Activated naive CD4-positive, alpha-beta T cell treated with anti-CD3 and anti-CD28 coated beads, Interleukin-2, amount 10 ng/mL, durations not matched to agents 7 days and 5 days (primary cell): ENCODE data around the gene EPHA5.
"Not testable (repeated sequence)": the region's sequence is repeated elsewhere in the genome, so short reads cannot be mapped to it uniquely, and the experiment has no call there.

Experiments
- CTCF ChIA-PET: fragments of 350-600 bp; sonication (Branson Sonifier 250); formaldehyde crosslinking; loops from one replicate; lab custom pipeline; 2021; ENCODE audit warnings: antibody characterized with exemption; lab: Charles Lee
- DNase-seq: peaks from one replicate; pipeline ENCODE4 v3.0.0-alpha.2; 2020
- H3K27ac Mint-ChIP-seq: one replicate; pipeline ENCODE4 v1.8.0; 2021; ENCODE audit warnings: mild to moderate bottlenecking, moderate library complexity, mixed read lengths
- H3K27me3 Mint-ChIP-seq: one replicate; pipeline ENCODE4 v1.8.0; 2021; ENCODE audit warnings: mild to moderate bottlenecking, mixed read lengths
- H3K36me3 Mint-ChIP-seq: one replicate; pipeline ENCODE4 v1.8.0; 2021; ENCODE audit warnings: mixed read lengths
- H3K4me1 Mint-ChIP-seq: one replicate; pipeline ENCODE4 v1.8.0; 2021; ENCODE audit warnings: mixed read lengths
- H3K4me3 Mint-ChIP-seq: one replicate; pipeline ENCODE4 v1.8.0; 2021; ENCODE audit warnings: mild to moderate bottlenecking, moderate library complexity, mixed read lengths
- H3K9me3 Mint-ChIP-seq: one replicate; pipeline ENCODE4 v1.8.0; 2021; ENCODE audit warnings: mixed read lengths

EPHA5 gene

DNA sequence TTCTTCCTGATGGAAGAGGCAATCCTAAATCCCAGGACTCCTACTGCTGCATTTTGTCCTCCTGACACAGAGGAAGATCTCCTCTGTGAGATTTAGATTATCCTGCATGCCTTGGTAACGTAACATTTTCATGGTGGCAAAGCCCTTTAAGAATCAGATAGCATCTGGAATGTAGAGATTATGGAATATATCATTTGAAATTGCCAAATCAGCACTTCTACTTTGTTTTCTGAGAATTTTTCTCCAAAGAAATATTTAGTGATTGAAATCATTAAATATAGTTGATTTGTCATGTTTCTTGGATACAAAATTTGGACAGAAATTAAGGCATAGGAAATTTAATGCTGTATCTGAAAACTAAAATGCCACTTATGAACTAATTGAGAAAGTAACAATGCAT is 326.9 kb downstream of the EPHA5 start:
- no peaks in the 10 kb centered on the region for H3K36me3 Mint-ChIP-seq
- H3K4me1 Mint-ChIP-seq, result no peaks in the 10 kb centered on the region
- no peak overlapping the region for H3K27ac Mint-ChIP-seq
- DNase-seq, result no peak
- CTCF ChIA-PET, result no interaction called here
- H3K27me3 Mint-ChIP-seq, result no peaks in the 10 kb centered on the region
- H3K4me3 Mint-ChIP-seq, result no peak overlapping the region
- peaks cover 2% of the 10 kb centered on the region for H3K9me3 Mint-ChIP-seq

DNA sequence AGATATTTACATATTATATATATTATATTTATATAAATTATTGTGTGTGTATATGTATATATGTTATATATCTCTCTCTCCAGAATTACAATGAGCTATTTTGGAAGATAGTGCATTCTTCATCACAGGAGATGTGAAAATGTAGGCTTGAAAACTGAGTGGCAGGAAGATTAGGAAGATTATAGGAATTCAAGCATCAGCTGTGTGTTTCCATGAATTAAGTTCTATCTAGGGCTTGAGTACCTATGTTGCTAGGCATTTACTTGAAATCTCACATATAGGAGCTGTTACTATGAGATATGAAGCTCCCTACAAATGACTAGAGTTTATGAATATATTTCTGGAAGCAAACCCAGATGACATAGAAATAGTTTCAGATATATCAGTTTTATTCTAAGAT is 328.7 kb downstream of the EPHA5 start:
- H3K36me3 Mint-ChIP-seq, result no peaks in the 10 kb centered on the region
- no peaks in the 10 kb centered on the region for H3K4me1 Mint-ChIP-seq
- H3K27ac Mint-ChIP-seq, result no peak overlapping the region
- H3K4me3 Mint-ChIP-seq, result no peak overlapping the region
- no peak for DNase-seq
- CTCF ChIA-PET, result no interaction called here
- H3K27me3 Mint-ChIP-seq, result no peaks in the 10 kb centered on the region
- peaks cover 2% of the 10 kb centered on the region for H3K9me3 Mint-ChIP-seq

DNA sequence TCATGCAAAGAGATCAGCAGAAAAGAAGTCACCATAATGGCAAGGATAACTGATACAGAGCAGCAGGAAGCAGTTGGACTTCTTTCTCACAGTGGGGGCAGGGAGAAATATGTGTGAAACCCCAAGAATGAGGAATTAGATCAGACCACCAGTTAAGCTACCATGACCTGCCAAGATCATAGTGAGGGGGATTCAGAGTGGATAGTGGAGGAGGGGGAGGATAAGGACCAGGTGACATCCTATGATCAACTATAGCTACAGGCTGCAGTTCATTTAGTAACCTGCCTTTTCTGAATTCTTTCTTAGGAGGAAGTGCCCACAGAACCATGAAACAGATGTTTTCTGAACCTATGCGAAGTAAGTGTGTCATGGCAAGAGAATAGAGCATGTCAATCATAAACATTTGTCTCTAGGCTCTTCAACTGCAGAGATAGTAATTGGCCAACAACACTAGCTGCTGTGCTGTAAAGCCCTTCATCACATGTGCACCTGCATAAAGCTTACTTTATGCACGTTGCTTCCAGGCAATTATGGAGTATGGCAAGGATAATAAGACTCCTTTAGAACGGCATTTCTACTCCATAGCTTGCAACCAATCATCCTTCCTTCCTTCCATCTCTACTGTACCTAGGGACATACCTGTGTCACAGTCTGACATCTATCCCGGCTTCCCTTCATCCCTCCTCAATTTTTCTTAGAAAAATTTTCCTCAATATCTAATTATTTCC is 329.7 kb downstream of the EPHA5 start:
- Mint-ChIP-seq H3K9me3 (peaks cover 2% of the 10 kb centered on the region), H3K27me3 (no peaks in the 10 kb centered on the region), H3K27ac (no peak overlapping the region), H3K4me3 (no peak overlapping the region), H3K36me3 (no peaks in the 10 kb centered on the region), H3K4me1 (no peaks in the 10 kb centered on the region)
- CTCF ChIA-PET, result no interaction called here
- no peak for DNase-seq

- Mint-ChIP-seq H3K27ac (no peak overlapping the region), H3K36me3 (no peaks in the 10 kb centered on the region)
- CTCF ChIA-PET, result no interaction called here
Observed at GRCh38 chr4:65337371-65337770, 332.9 kb downstream of the EPHA5 start.

DNA sequence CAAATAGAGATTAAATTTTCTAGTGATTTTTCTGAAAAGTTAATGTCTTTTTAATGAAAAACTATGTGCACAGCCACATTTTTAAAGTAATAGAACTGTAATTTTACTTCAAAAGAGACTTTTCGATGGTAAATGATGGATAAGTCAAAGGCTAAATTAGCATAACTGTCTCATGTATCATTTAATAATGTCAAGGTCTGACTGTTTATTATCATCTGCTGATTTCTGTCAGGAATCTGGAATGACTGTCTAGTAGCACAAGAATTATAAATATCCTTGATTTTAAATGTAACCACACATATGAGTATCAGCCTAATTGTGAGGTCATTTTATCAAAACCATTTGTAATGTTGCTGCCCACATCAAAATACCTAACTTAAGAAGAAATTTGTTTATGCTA is 333.8 kb downstream of the EPHA5 start:
- no peak overlapping the region for H3K27ac Mint-ChIP-seq
- no peak for DNase-seq
- H3K4me1 Mint-ChIP-seq, result no peaks in the 10 kb centered on the region
- no peaks in the 10 kb centered on the region for H3K27me3 Mint-ChIP-seq
- no peak overlapping the region for H3K4me3 Mint-ChIP-seq
- CTCF ChIA-PET, result no interaction called here
- no peaks in the 10 kb centered on the region for H3K36me3 Mint-ChIP-seq
- no peaks in the 10 kb centered on the region for H3K9me3 Mint-ChIP-seq

More at GRCh38 chr4:65337371-65337770, 332.9 kb downstream of the EPHA5 start:
- Mint-ChIP-seq H3K9me3 (no peaks in the 10 kb centered on the region), H3K4me3 (no peak overlapping the region), H3K27me3 (no peaks in the 10 kb centered on the region), H3K4me1 (no peaks in the 10 kb centered on the region)
- no peak for DNase-seq

GRCh38 chr4:65316534-65316933 is 353.8 kb downstream of the EPHA5 start:
- Mint-ChIP-seq H3K36me3 (no peaks in the 10 kb centered on the region), H3K4me1 (no peaks in the 10 kb centered on the region), H3K4me3 (no peak overlapping the region), H3K27me3 (no peaks in the 10 kb centered on the region), H3K27ac (no peak overlapping the region), H3K9me3 (no peaks in the 10 kb centered on the region)
- DNase-seq, result no peak
- CTCF ChIA-PET, result no interaction called here

- Mint-ChIP-seq H3K36me3 (no peaks in the 10 kb centered on the region), H3K27me3 (no peaks in the 10 kb centered on the region), H3K4me1 (no peaks in the 10 kb centered on the region), H3K9me3 (peaks cover 5% of the 10 kb centered on the region), H3K4me3 (no peak overlapping the region), H3K27ac (no peak overlapping the region)
- CTCF ChIA-PET, result no interaction called here
- DNase-seq, result no peak
Observed at GRCh38 chr4:65311120-65311519, 359.2 kb downstream of the EPHA5 start.

DNA sequence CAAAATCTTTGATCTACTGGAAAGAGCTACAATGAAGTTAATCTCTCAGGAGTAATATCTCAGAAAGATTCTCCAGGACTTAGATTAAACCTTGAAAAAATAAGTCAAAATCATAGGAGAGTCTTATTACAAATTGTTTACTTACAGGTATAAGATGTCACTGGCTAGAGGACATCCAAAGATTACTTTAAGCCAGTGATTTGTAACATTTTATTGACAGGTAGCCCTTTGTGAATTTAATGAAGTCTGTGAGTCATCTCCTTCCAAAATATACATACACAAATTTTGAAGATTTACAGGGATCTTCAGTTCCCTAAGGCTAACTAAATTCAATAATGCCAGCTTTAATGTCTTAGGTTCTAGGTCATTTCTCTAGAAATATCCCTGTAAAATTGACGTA is 359.7 kb downstream of the EPHA5 start:
- H3K9me3 Mint-ChIP-seq, result peaks cover 5% of the 10 kb centered on the region
- no peaks in the 10 kb centered on the region for H3K36me3 Mint-ChIP-seq
- no peak overlapping the region for H3K27ac Mint-ChIP-seq
- no peaks in the 10 kb centered on the region for H3K27me3 Mint-ChIP-seq
- CTCF ChIA-PET, result no interaction called here
- no peak for DNase-seq
- H3K4me1 Mint-ChIP-seq, result no peaks in the 10 kb centered on the region
- no peak overlapping the region for H3K4me3 Mint-ChIP-seq

GRCh38 chr4:65308626-65309025 is 361.7 kb downstream of the EPHA5 start:
- not testable (repeated sequence) for DNase-seq

DNA sequence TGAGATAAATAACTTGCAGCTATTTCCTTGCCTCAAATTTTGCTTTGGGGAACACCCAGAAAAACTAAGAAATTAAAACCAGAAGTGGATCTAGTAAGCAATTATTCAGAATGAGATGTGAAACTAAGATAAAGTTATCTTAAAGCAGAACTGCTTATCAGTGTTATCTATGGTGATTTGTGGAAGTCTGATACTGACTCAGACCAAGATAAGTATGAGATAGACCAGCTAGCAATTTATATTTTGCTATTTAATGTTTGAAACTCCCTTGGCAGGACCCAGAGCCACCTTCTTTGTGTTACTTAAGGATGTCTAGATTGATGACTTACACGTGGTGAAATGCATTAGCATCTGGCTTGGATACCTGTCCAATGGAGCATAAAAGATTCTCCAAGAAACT is 368.1 kb downstream of the EPHA5 start:
- Mint-ChIP-seq H3K27ac (no peak overlapping the region), H3K4me3 (no peak overlapping the region), H3K9me3 (peaks cover 4% of the 10 kb centered on the region), H3K27me3 (no peaks in the 10 kb centered on the region), H3K4me1 (no peaks in the 10 kb centered on the region), H3K36me3 (no peaks in the 10 kb centered on the region)
- DNase-seq, result no peak
- CTCF ChIA-PET, result no interaction called here

More at GRCh38 chr4:65308626-65309025, 361.7 kb downstream of the EPHA5 start:
- CTCF ChIA-PET, H3K27me3 Mint-ChIP-seq, H3K36me3 Mint-ChIP-seq, H3K27ac Mint-ChIP-seq, H3K4me1 Mint-ChIP-seq, H3K4me3 Mint-ChIP-seq, H3K9me3 Mint-ChIP-seq: not testable (repeated sequence)

GRCh38 chr4:65296246-65296645 is 374.0 kb downstream of the EPHA5 start:
- H3K4me1 Mint-ChIP-seq, result no peaks in the 10 kb centered on the region
- no peak overlapping the region for H3K27ac Mint-ChIP-seq
- CTCF ChIA-PET, result no interaction called here
- no peak overlapping the region for H3K4me3 Mint-ChIP-seq
- H3K27me3 Mint-ChIP-seq, result no peaks in the 10 kb centered on the region
- H3K9me3 Mint-ChIP-seq, result peaks cover 3% of the 10 kb centered on the region
- H3K36me3 Mint-ChIP-seq, result no peaks in the 10 kb centered on the region
- no peak for DNase-seq

DNA sequence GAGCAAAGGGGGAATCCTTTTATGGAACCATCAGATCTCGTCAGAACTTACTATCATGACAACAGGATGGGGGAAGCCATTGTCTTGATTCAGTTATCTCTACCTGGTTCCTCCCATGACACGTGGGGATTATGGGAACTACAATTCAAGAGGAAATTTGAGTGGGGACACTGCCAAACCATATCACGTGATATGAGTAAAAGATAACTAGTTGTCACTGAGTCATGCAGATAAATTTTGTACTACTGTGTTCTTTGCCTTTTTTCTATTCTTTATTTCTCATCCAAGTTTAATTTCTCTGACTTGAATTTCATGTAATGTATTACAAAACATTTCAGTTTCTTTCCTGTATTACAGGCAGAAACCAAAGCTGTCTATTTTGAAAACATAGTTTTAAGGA is 383.2 kb downstream of the EPHA5 start:
- Mint-ChIP-seq H3K36me3 (no peaks in the 10 kb centered on the region), H3K27ac (no peak overlapping the region)
- DNase-seq, result no peak

More for the DNA sequence above, 383.2 kb downstream of the EPHA5 start:
- CTCF ChIA-PET, result no interaction called here
- Mint-ChIP-seq H3K4me3 (no peak overlapping the region), H3K27me3 (no peaks in the 10 kb centered on the region), H3K4me1 (no peaks in the 10 kb centered on the region), H3K9me3 (peaks cover 3% of the 10 kb centered on the region)
